Adipocyte (in vitro differentiated cells): ENCODE results near the gene RYR2.

ENCODE experiments used
- DNase-seq: peaks from one replicate; pipeline ENCODE4 v3.0.0-alpha.2; 2015; ENCODE audit warnings: low read depth
- H3K27me3 ChIP-seq: replicated peaks from 2 replicates; pipeline ENCODE4 v1.7.0; 2013; ENCODE audit warnings: mild to moderate bottlenecking, low read length, moderate library complexity; ENCODE audit not compliant: control insufficient read depth, insufficient read depth
- H3K36me3 ChIP-seq: 2 replicates; pipeline ENCODE4 v1.7.0; 2013; ENCODE audit warnings: low read length, mild to moderate bottlenecking, moderate library complexity; ENCODE audit not compliant: control insufficient read depth, insufficient read depth, severe bottlenecking
- H3K4me1 ChIP-seq: 2 replicates; pipeline ENCODE4 v1.7.0; 2013; ENCODE audit warnings: mild to moderate bottlenecking, low read length, moderate library complexity; ENCODE audit not compliant: control insufficient read depth, insufficient read depth
- H3K4me3 ChIP-seq: 2 replicates; pipeline ENCODE4 v1.7.0; 2013; ENCODE audit warnings: mild to moderate bottlenecking, low read length, moderate library complexity
- H3K9ac ChIP-seq: 2 replicates; pipeline ENCODE4 v1.7.0; 2013; ENCODE audit warnings: mild to moderate bottlenecking, low read length, moderate library complexity
- H3K9me3 ChIP-seq: 2 replicates; pipeline ENCODE4 v1.7.0; 2013; ENCODE audit warnings: mild to moderate bottlenecking, low read length, moderate library complexity; ENCODE audit not compliant: control insufficient read depth

The RYR2 gene

DNA sequence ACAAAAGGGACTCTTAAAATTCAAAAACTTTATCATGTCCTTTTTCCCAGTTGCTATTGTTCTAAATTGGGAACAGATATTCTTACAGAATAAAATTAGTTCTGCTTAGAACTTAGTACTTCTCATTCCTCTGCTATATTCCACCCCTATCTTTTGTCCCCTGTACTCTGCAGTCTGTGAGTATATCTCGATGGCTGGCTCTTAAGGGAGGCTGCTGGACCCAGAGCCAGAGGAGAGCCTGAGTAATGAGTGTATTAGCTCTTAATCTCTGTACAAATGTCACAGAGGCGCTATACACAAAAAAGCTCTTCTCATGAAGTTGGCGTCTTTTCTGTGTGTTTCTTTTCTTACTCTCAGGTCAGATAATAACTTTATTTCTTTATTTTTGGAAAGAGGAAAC, 425.3 kb downstream of the RYR2 start:
- Histone ChIP-seq H3K4me3 (no peak overlapping the region), H3K4me1 (no peaks in the 10 kb centered on the region), H3K36me3 (no peaks in the 10 kb centered on the region), H3K27me3 (no peaks in the 10 kb centered on the region), H3K9me3 (no peaks in the 10 kb centered on the region), H3K9ac (no peak overlapping the region)
- no peak for DNase-seq

DNA sequence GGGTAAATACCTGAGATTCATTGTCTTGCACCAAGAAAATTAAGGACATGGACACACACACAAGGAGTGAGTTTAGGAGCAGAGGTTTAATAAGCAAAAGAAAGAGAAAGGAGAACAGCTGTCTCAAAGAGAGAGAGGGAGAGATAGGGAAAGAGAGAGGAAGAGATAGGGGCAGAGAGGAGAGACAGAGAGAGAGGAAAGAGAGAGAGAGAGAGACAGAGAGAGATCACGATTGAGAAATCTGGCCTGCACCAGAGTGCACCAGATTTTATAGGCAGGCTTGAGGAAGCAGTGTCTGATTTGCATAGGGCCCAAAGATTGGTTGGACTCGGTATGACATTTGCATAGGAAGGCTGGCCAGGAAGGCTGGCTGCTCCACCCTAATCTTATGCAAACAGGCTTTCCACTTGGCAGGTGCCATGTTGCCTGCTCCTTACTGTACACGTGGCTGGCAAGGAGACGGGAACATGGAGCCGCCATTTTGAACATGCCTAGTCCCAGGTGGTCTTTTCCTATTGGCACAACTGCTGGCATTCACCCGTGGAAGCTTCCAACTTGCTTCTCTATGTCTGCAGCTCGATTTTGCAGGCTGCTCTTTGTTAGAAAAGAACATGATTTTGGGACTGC, 428.8 kb downstream of the RYR2 start:
- DNase-seq: no peak

DNA sequence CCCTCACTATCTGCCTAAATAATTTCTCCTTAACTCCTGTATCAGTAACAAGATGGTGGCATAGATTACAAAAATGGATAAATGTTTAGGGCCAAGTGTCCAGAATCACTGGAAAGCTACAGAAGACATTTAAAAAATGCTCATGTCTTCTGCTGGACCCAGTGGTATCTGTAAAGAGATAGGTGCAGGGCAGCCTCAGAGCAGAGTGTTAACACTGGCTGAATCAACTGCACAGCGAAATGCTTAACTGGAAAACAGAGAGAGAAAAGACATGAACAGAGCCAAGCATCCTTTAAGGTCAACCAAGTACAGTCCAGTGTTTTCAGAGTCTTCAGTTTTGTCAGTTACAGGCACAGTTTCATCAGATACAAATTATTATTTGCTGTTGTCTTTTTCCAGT, 429.4 kb downstream of the RYR2 start:
- no peaks in the 10 kb centered on the region for H3K4me1 ChIP-seq

More for the DNA sequence above, 428.8 kb downstream of the RYR2 start:
- Histone ChIP-seq H3K9me3 (no peaks in the 10 kb centered on the region), H3K36me3 (no peaks in the 10 kb centered on the region), H3K27me3 (no peaks in the 10 kb centered on the region), H3K9ac (no peak overlapping the region), H3K4me1 (no peaks in the 10 kb centered on the region), H3K4me3 (no peak overlapping the region)

DNA sequence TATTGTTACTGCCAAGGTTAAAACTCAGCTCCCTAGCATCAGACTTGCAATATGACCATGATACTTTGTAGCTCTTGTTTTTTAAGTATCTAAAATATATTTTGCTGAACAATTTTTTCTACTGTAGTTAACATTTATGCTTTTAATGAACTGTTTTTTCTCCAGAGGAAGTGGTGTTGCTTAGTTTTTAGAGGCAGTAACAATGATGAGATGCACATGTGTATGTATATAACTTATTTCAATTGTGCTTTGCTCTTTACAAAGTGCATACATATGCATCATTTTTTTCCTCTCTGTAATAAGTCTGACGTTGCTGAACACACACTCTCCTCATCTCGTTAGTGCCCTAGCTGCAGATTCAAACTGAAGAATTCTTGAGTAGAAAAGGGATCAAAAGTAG, 430.0 kb downstream of the RYR2 start:
- H3K4me1 ChIP-seq: no peaks in the 10 kb centered on the region
- H3K9ac ChIP-seq: no peak overlapping the region
- DNase-seq: no peak
- no peaks in the 10 kb centered on the region for H3K27me3 ChIP-seq
- no peaks in the 10 kb centered on the region for H3K9me3 ChIP-seq
- no peak overlapping the region for H3K4me3 ChIP-seq
- no peaks in the 10 kb centered on the region for H3K36me3 ChIP-seq

More for the DNA sequence above, 429.4 kb downstream of the RYR2 start:
- Histone ChIP-seq H3K36me3 (no peaks in the 10 kb centered on the region), H3K4me3 (no peak overlapping the region), H3K9me3 (no peaks in the 10 kb centered on the region), H3K27me3 (no peaks in the 10 kb centered on the region), H3K9ac (no peak overlapping the region)
- no peak for DNase-seq

DNA sequence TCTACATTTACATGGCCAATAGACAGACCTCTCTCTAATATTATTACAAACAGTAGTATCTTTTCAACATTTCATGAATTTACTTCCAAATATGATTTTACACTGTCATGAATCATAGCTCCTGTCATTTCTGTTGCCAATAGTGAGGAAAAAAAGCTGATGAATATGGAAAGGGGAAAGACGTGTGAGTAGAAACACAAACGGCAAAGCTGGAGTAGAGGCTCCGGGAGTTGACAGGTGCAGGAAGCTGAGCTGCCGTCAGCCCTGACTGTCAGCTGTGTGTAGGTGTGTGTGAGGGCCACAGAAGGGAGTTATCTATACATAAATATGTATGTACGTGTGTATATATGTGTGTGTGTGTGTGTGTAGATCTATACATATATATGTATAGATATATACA, 431.9 kb downstream of the RYR2 start:
- H3K4me1 ChIP-seq: no peaks in the 10 kb centered on the region
- H3K9ac ChIP-seq: no peak overlapping the region
- H3K9me3 ChIP-seq: no peaks in the 10 kb centered on the region
- H3K4me3 ChIP-seq: no peak overlapping the region
- no peaks in the 10 kb centered on the region for H3K27me3 ChIP-seq
- H3K36me3 ChIP-seq: no peaks in the 10 kb centered on the region
- no peak for DNase-seq

DNA sequence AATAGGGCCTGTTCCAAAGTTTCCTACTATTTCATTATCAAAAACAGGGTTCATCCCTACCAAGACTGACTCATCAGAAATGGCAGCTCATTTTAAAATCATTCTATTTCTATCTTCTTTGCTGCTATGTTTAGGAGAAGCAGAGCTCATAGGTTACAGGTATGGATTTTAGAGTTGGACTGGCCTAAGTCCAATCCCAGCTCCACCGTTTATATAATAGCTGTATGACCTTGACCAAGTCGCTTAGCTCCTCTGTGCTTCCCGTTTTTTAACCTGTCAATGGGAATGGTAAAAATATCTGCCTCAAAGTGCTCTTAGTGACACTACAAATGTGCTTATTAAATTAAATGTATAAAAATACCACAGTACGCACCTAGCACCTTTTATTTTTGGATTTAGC, 436.1 kb downstream of the RYR2 start:
- Histone ChIP-seq H3K4me3 (no peak overlapping the region), H3K36me3 (no peaks in the 10 kb centered on the region), H3K27me3 (no peaks in the 10 kb centered on the region), H3K9me3 (no peaks in the 10 kb centered on the region), H3K4me1 (no peaks in the 10 kb centered on the region), H3K9ac (no peak overlapping the region)
- DNase-seq: no peak

DNA sequence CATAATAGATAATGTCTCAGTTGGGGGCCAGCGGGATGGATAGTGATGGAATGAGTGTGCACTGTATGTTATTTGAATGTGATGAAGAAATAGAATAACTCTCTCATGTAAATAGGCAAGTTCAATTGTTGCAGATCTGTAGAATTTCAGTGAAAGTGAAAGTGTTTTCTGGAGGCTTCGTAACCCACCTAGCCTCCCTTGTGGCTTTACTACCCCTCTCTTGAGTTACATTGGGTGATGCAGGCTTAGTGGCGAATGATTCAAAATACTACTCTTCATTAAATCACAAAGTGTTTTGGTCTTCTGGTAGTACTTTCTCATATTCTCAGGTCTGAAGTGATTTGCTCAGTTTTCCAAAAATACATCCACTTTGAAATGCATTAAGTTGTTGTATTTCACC, 436.9 kb downstream of the RYR2 start:
- Histone ChIP-seq H3K36me3 (no peaks in the 10 kb centered on the region), H3K4me3 (no peak overlapping the region), H3K4me1 (no peaks in the 10 kb centered on the region), H3K27me3 (no peaks in the 10 kb centered on the region), H3K9ac (no peak overlapping the region), H3K9me3 (no peaks in the 10 kb centered on the region)
- no peak for DNase-seq

DNA sequence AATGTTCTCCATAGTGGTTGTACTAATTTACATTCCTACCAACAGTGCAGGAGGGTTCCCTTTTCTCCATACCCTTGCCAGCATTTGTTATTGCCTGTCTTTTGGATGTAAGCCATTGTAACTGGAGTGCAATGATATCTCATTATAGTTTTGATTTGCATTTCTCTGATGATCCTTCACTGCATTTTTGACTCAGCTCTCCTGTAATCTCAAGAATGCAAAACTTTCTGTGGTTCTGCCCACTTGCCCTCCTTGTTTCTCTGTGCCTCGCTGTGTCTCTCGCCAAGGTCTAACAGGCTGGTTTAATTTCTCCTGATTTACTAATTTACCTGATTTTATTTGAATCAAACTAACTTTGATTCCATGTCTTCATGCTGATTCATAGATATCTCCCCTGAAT, 440.8 kb downstream of the RYR2 start:
- H3K36me3 ChIP-seq: no peaks in the 10 kb centered on the region
- H3K4me1 ChIP-seq: no peaks in the 10 kb centered on the region
- H3K9ac ChIP-seq: no peak overlapping the region
- DNase-seq: no peak
- H3K27me3 ChIP-seq: no peaks in the 10 kb centered on the region
- no peaks in the 10 kb centered on the region for H3K9me3 ChIP-seq
- H3K4me3 ChIP-seq: no peak overlapping the region

DNA sequence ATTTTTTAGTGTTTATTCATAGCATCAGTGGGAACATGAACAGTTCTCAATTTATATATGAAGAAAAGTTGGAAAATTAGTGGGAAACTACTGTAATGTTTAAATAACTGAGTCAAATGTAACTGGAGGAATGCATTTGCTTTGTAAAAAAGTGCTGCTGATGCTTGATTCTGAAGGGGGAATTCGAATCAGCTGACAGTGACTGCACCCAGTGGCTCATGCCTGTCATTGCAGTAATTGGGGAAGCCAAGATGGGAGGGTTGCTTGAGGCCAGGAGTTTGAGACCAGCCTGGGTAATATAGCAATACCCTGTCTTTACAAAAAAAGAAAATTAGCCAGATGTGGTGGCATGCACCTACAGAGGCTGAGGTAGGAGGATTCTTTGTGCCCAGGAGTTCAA, 450.4 kb downstream of the RYR2 start:
- H3K36me3 ChIP-seq: no peaks in the 10 kb centered on the region
- no peaks in the 10 kb centered on the region for H3K27me3 ChIP-seq
- H3K4me3 ChIP-seq: no peak overlapping the region
- no peaks in the 10 kb centered on the region for H3K9me3 ChIP-seq
- no peak for DNase-seq
- no peaks in the 10 kb centered on the region for H3K4me1 ChIP-seq
- H3K9ac ChIP-seq: no peak overlapping the region

DNA sequence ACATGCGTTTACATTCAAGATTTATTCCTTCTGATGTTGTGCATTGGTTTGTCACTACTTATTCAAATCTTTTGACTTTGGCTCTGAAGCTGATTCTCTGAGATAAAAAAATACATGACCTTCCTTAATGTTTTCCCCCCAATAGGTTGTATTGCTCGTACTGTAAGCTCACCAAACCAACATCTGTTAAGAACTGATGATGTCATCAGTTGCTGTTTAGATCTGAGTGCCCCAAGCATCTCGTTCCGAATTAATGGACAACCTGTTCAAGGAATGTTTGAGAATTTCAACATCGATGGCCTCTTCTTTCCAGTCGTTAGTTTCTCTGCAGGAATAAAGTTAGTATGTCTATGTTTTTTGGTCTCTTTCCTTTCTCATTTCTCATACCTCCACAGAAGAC, 458.6 kb downstream of the RYR2 start:
- Histone ChIP-seq H3K36me3 (no peaks in the 10 kb centered on the region), H3K9me3 (no peaks in the 10 kb centered on the region), H3K4me3 (no peak overlapping the region), H3K27me3 (no peaks in the 10 kb centered on the region), H3K4me1 (no peaks in the 10 kb centered on the region), H3K9ac (no peak overlapping the region)
- DNase-seq: no peak

DNA sequence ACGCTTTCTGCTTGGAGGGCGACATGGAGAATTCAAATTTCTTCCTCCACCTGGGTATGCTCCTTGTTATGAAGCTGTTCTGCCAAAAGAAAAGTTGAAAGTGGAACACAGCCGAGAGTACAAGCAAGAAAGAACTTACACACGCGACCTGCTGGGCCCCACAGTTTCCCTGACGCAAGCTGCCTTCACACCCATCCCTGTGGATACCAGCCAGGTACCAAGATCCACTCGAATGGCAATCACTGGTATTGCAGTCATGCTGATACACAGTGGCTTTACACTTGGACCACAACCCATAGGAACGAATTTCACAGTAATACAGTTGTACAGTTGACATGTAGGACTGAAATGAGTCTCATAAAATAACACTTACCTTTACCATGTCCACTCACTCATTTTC, 461.3 kb downstream of the RYR2 start:
- Histone ChIP-seq H3K9ac (no peak overlapping the region), H3K36me3 (no peaks in the 10 kb centered on the region), H3K4me1 (no peaks in the 10 kb centered on the region), H3K9me3 (no peaks in the 10 kb centered on the region), H3K27me3 (no peaks in the 10 kb centered on the region), H3K4me3 (no peak overlapping the region)
- DNase-seq: no peak

DNA sequence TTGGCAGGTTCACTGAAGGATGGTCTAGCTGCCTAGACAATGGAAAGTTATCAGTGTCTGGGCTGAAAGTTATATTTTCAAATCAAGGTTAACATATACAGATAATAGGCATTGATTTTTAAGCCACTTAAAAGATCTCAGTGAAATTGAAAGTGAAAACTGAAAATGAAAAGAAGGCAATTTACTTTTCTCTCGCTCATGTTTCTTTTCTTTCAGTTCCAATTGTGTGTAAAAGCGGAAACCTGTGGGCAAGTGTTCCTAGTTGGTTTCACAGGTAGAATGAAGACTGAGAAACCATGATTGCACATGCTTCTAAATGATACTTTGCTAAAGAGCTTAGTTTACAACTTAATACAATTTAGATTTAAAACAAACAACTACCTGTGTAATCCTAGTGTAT, 465.0 kb downstream of the RYR2 start:
- Histone ChIP-seq H3K36me3 (no peaks in the 10 kb centered on the region), H3K9ac (no peak overlapping the region), H3K27me3 (no peaks in the 10 kb centered on the region), H3K9me3 (no peaks in the 10 kb centered on the region), H3K4me1 (no peaks in the 10 kb centered on the region), H3K4me3 (no peak overlapping the region)
- DNase-seq: no peak
